Adrenal gland (tissue), 5 donors: ENCODE data around the gene CTBP2.

Experiments used
- CTCF ChIP-seq, 6 experiments: fragments of 450-650 bp in 4 of 6; fragments of 200-600 bp in 2 of 6; sonication (generic) in 1 of 6; IDR thresholded peaks; 1 replicate in 5 of 6; 2 replicates in 1 of 6; pipeline versions ENCODE4 v1.5.1 to v1.8.0; 2016 to 2021; ENCODE audit warnings: antibody characterized with exemption in 6 of 6, mild to moderate bottlenecking in 2 of 6, moderate library complexity in 1 of 6
- POLR2A ChIP-seq, 2 donors: fragments of 450-650 bp; IDR thresholded peaks; one replicate each; pipeline ENCODE4 v1.6.1; 2017; ENCODE audit warnings: antibody characterized with exemption in 2 of 2, mild to moderate bottlenecking in 2 of 2, moderate library complexity in 1 of 2
- donor health status: DM: no; HTN: no; CAD: no.

DNA sequence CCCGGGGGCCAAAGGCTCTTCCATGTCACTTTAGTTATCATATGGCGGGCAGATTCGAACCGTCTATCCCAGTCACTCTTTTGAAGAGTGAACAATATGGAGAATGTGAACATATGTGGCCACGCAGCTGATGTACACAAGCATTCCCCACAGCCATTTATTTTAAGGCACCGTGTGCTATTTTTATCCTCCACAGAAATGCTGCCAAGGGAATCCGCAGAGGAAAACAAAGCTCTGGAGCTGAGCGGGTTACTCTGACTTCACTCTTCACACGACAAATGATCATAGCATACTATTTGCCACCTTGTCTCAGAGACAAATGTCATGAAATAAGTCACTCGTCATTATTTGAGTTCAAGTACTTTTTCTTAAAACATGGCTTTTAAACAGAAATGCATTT lies 100.3 kb downstream of the CTBP2 start:
- TF ChIP-seq CTCF (IDR thresholded peaks at IDR 0.05): no peak
- TF ChIP-seq POLR2A (IDR thresholded peaks at IDR 0.05): no peak
